HG03139 (cell line): Measurements from ENCODE around the gene NELFB.

Experiments used
- ATAC-seq: cut with Tn5 transposase; IDR thresholded peaks from one replicate; pipeline ENCODE4 v1.9.1; 2021; ENCODE audit not compliant: unreplicated experiment

NELFB gene

DNA sequence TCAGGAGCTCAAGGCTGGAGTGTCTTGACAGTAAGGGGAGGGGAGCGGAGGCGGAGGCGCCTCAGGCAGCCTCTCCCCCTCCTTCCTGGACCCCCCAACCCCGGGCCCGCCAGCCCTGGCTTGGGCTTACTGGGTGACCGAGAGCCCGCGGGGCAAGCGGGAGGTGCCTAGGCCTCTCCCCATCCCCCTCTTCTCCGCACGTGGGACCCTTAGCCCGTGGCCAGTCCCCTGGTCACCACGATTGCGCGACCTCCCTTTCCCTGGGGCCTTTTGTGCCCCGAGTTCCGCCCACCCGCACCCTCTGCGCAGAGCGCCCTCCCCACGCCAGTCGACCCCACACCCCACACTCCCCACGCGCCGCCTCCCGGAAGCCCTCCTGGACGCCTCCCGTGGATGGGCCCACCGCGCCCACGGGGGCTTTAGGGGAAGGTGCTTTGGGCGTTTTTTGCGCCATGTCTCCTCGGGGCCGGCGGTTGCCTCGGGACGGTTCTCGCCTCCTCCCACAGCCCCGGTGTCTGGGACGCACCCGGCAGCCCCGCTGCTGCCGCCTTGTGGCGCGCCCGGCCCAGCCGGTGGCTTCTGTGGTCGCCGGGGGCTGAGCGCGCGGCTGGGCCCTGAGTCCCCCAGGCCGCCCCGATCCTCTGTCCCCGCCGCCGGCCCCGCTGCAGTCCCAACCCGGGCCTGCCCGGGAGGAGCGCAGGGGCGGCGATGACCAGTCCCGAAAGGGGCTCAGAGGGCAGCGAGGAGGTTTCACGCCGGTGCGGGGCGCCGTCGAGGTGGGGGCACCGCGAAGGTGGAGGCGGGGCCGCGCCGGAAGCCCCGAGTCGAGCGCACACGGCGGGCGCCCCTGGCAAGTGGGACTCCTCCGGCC, 25.6 kb downstream of the NELFB start:
- no peak for ATAC-seq

- ATAC-seq = no peak
Observed at GRCh38 chr9:137281345-137282116, 26.4 kb downstream of the NELFB start.

DNA sequence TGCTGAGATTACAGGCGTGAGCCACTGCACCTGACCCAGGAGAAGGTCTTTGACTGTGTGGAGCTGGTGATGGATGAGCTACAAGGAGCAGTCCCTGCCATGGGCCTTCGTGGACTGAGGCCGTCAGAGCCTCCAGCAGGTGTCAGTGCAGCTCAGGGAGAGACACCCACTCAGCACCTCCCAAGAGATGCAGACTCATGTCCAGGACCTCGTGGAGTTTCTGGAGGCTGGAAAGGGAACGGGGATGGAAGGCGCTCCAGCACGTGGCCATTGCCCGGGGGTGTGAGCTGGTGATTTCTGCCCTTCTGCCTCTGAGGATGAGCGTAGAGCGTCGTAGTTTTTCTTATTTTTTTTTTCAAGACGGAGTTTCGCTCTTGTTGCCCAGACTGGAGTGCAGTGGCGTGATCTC, 31.9 kb downstream of the NELFB start:
- no peak for ATAC-seq

- no peak for ATAC-seq
Observed at GRCh38 chr9:137293094-137293481, 38.0 kb downstream of the NELFB start.

GRCh38 chr9:137293482-137294090, 38.5 kb downstream of the NELFB start:
- ATAC-seq = no peak

DNA sequence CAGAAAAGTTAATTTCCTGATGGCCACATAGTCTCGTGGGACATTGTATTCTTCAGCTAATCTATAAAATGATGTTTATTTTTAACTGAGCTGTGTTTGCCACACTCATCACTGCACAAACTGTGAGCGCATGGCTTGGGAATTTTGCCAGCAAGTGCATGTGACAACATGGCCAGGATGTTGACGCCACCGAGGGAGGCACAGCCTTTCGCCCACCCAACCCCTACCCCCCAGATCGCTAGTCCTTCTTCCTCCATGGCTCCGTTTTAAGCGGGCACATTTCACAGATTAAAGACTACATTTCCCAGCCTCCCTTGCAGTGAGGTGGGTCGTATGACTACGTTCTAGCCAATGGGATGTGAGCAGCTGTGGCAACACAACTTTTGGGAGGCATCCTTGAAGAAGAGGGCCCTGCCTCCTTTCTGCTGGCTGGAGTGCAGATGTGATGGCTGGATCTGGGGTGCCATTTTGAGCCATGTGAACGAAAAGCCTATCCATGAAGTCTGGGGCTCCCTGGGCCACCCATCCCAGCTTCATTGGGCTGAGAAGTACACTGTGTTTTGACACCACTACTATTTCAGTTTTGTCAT, 39.1 kb downstream of the NELFB start:
- no peak for ATAC-seq

DNA sequence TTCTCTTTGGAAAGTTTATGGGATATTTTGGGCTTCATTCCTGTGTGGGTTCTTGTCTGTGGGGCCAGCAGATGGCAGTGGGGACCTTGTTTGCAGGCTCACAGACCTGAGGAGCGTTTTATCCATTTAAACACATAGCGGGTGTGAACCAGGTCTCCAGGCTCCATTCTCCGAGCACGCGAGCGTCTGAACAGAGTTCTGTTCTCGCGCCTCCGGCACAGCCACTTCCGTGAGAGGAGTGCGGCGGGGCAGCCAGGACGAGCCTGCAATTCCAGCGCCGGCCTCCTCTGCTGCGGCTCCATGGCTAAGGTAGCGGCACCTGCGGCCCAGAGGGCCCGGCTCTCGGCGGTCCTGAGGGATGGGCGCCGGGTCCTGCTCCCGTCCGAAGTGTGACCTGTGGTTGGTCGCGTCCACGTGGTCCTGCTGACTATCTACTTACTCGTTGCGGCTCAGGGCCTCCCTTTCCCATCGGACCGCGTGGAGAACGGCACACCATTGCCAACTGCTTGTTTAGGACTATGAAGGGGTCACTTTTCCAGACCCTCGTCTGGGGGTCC, 39.6 kb downstream of the NELFB start:
- no peak for ATAC-seq

- ATAC-seq = peak; percentile 56
Observed at GRCh38 chr9:137295238-137295811, 40.2 kb downstream of the NELFB start.

DNA sequence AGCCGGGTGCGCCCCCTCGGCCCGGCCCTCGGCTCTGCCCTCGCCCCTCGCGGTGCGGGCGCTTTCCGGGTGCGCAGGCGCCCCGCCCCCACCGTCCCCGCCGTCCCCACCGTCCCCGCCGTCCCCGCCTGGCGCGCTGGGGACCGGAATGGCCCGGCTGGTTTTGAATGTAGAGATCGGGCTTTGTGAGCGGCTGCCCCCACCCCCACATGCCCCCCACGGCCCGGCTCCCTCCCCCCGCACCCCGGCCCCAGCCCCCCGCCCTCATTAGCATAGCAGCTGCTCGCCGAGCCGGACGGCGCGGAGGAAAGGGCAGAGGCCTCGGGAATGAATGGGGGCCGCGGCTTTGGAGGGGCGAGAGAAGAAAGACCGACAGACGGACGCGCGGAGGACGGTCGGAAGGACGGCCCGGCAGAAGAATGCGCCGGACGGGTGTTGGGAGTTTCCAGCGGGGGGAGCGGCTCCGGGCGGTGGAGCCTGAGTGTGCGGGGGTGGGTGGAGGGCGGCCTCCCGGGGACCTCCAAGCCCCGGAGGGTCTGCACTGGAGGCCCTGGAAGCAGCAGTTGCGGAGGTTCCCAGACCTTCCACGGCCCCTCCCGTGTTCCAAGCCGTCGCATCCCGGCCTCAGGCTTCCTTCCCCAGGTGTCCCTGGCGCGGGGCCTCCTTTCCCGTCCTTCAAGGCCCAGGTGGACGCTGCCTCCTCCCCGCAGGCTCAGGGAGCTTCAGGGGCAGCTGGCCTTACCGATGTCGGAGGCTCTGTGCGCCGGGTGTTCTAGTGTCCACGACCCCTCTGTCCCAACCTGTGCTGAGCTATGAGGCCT, 40.9 kb downstream of the NELFB start:
- no peak for ATAC-seq

GRCh38 chr9:137296670-137297664, 41.8 kb downstream of the NELFB start:
- ATAC-seq = no peak

DNA sequence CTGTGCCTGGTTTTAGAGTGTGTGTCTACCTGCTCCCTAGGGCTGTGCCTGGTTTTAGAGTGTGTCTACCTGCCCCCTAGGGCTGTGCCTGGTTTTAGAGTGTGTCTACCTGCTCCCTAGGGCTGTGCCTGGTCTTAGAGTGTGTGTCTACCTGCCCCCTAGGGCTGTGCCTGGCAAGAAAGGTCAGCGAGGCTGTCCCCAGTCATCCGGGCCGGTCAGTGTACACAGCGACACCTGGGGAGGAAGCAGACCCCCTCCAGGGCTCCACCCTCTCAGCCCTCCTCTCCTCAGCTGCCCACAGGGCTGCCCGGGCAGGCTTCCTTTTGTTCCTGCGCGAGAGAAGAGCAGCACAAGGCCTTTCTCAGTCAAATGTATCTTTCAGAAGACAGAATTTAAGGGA, 42.8 kb downstream of the NELFB start:
- no peak for ATAC-seq

DNA sequence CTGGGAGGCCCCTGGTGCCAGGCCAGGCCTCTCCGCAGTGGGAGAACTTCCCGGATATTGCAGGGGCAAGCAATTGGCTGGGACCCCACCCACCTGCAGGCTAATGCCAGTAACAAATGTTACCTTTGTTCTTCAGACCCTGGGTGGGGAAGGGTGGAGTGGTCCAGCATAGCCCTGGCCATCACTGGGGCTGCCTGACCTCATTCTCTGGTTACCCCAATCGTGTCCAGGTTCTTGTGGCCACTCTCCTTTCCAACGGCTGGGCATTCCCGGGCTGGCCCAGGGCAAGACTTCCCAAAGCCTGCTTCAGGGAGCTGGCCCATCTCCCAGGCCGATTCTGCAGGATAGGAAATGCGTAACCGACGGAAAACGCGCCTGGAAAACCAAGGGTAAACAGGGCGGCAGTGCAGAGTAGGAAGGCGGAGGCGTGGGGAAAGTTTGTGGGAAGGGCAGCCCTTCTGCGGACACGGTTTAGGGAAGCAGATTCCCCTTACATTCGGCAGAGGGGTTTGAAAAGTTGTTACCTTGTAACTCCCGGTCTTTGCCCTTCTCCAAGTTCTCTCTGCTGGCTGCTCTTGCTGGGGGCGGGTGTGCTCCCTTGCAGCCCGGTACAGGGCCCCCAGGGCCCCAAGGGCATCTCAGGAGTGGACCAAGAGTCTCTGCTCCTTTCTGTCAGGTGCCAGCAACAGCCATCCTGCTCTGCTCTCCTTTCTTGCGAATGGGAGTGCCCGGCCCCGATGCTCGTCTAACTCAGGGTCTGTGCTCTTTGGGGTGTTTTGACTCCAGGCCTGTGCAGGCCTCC, 43.5 kb downstream of the NELFB start:
- ATAC-seq = no peak

DNA sequence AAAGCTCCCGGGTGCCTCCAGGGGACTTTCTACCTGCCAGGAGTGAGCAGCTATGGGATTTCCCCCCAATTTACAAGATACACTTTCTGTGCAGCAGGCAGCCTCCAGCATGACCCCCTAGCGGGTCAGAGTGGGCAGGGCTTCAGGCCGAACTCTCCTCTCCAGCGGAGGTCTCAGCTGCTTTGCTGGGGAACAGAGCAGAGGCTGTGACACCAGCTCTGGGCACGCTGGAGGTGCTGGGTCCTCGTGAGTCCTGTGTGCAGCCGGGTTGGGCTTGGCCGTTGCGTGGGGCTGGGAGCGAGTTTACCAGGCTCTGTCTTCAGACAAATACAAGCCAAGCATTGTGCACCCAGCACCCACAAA, 44.1 kb downstream of the NELFB start:
- no peak for ATAC-seq

DNA sequence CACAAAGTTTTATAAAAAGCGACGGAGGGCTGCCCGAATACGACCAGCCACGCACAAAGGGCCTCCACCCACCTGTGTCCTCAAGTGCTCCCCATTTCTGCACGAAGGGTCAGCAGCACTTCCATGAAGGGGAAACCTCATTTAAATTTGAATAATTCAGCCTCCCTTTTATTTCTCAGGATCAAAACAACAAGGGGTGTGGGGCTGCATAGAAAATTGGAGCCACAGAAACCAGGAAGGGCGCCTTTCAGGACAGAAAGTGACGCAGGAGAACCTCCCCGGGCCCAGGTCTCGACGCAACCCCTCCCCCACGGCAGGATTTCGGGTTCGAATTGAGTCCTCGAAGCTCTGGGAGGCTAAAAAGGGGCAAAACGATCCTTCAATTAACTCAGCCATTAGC, 44.8 kb downstream of the NELFB start:
- ATAC-seq = no peak

DNA sequence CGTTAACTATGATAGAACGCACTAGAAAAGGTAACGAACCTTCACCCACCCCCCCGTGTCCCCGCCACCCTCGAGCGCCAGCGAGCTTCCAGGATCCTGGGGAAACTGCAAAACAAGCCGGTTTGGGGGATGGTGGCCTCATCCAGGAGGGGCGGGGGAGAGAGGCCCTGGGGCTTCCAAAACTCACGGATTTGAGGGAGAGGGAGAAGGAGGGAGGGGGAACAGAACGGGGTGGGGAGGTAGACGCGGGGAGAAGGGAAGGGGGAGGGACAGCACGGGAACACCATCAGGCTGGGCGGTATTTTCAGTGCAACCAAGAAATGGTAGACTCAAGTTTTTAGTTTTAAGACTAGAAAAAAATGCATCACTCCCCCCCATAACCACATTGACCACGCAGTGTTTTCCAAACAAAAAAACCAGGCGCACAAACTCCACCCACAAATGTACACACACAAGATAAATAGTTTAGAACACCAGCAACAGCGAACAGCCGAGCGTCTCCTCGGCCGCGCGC, 45.5 kb downstream of the NELFB start:
- no peak for ATAC-seq

GRCh38 chr9:137301081-137301947, 46.2 kb downstream of the NELFB start:
- ATAC-seq = peak; percentile 16

- peak; percentile 64 for ATAC-seq
Observed at GRCh38 chr9:137302118-137302448, 47.0 kb downstream of the NELFB start, which contains the start of gene NRARP. NRARP (minus strand) TSS chr9:137302271; CDS start chr9:137301928, 343 bp downstream.
